Motor neuron (in vitro differentiated cells): Measurements from ENCODE around the gene TTC34. TPM values are rescaled to one million over a fixed set of nuclear protein-coding genes. Genes with fewer than 3 reads are reported as not detected.
"Not testable (repeated sequence)": the region's sequence is repeated elsewhere in the genome, so short reads cannot be mapped to it uniquely, and the experiment has no call there.

Source experiments
- ATAC-seq, 8 experiments: fragments of 200-7000 bp; cut with Tn5 transposase; replicated peaks in 6 of 8; 2 replicates each; pipeline ENCODE4 v1.8.0; 2021; ENCODE audit warnings: mild to moderate bottlenecking in 8 of 8, moderate library complexity in 8 of 8
- H3K27ac ChIP-seq, 2 donors: fragments of 250-450 bp; sonication (Bioruptor Pico); 2 replicates each; pipeline ENCODE4 v1.9.0; 2021; ENCODE audit warnings: antibody characterized with exemption in 2 of 2, mild to moderate bottlenecking in 2 of 2, moderate library complexity in 1 of 2
- H3K4me1 ChIP-seq, 2 donors: fragments of 250-450 bp; sonication (Bioruptor Pico); replicated peaks in 1 of 2; 2 replicates each; pipeline ENCODE4 v1.6.1; 2021; ENCODE audit warnings: antibody characterized with exemption in 2 of 2, mild to moderate bottlenecking in 2 of 2, moderate library complexity in 1 of 2
- H3K4me3 ChIP-seq, 5 donors: fragments of 250-450 bp; sonication (Bioruptor Pico); 2 replicates each; pipeline ENCODE4 v1.9.0; 2021; ENCODE audit warnings: antibody characterized with exemption in 5 of 5, mild to moderate bottlenecking in 5 of 5, moderate library complexity in 4 of 5
- WGBS, 10 experiments: fragments of 450-650 bp; shearing (Covaris generic); methylation state at CpG; one replicate each; pipeline ENCODE4 v1.0.0; 2022; 5-methylcytosine and 5-hydroxymethylcytosine counted together
- in situ Hi-C, 9 experiments: fragments of 400-800 bp; cut with MboI; loops; one replicate each; pipeline ENCODE4 v1.15.0; 2021; ENCODE audit warnings: low sequenced_read_pairs in 9 of 9, low pct_unique_long_range_greater_than_20kb in 2 of 9; ENCODE audit not compliant: unreplicated experiment in 9 of 9
- total RNA-seq, 8 experiments: library from RNA; unstranded; fragments of 300-600 nt; gene quantifications; 2 replicates each; pipeline versions ENCODE4 v1.2.3 to v1.2.4, GENCODE V29; 2022

TTC34 gene
- total RNA-seq, 8 experiments from 2014 or later: 0.16 to 1.2 (median 0.47) TPM

GRCh38 chr1:2750766-2751730, 50.4 kb downstream of the TTC34 start:
- H3K27ac ChIP-seq, H3K4me1 ChIP-seq, in situ Hi-C loops, H3K4me3 ChIP-seq, ATAC-seq: not testable (repeated sequence)
- 20% methylated on average over 4 of the region's 27 CpGs; no CpG with 5 or more reads in 9 of the 10 experiments for WGBS, 10 experiments

GRCh38 chr1:2750041-2750680, 51.3 kb downstream of the TTC34 start:
- in situ Hi-C loops, H3K4me3 ChIP-seq, ATAC-seq, H3K4me1 ChIP-seq, H3K27ac ChIP-seq: not testable (repeated sequence)
- 3% methylated on average over 6 of the region's 14 CpGs; no CpG with 5 or more reads in 9 of the 10 experiments for WGBS, 10 experiments

GRCh38 chr1:2748626-2749025, 52.9 kb downstream of the TTC34 start:
- H3K4me1 ChIP-seq, H3K4me3 ChIP-seq, H3K27ac ChIP-seq, ATAC-seq, in situ Hi-C loops: not testable (repeated sequence)
- WGBS, 10 experiments: no CpG with 5 or more reads among the region's 8 CpGs

GRCh38 chr1:2694796-2695195, 106.7 kb downstream of the TTC34 start:
- H3K4me1 ChIP-seq, H3K27ac ChIP-seq, in situ Hi-C loops, ATAC-seq, H3K4me3 ChIP-seq: not testable (repeated sequence)
- WGBS, 10 experiments: no CpG with 5 or more reads among the region's 9 CpGs

GRCh38 chr1:2690180-2690579, 111.3 kb downstream of the TTC34 start:
- ATAC-seq, H3K4me1 ChIP-seq, H3K4me3 ChIP-seq, in situ Hi-C loops, H3K27ac ChIP-seq: not testable (repeated sequence)
- no CpG with 5 or more reads among the region's 10 CpGs for WGBS, 10 experiments

GRCh38 chr1:2688336-2688665, 113.2 kb downstream of the TTC34 start:
- H3K27ac ChIP-seq, H3K4me3 ChIP-seq, ATAC-seq, in situ Hi-C loops, H3K4me1 ChIP-seq: not testable (repeated sequence)
- WGBS, 10 experiments: 40 to 60% methylated on average over 1 of the region's 11 CpGs; no CpG with 5 or more reads in 8 of the 10 experiments

GRCh38 chr1:2687638-2688335, 113.7 kb downstream of the TTC34 start:
- WGBS, 10 experiments: 0 to 20% (median 7%) methylated on average over 1 to 4 of the region's 17 CpGs; no CpG with 5 or more reads in 7 of the 10 experiments
- H3K4me1 ChIP-seq, H3K27ac ChIP-seq, in situ Hi-C loops, ATAC-seq, H3K4me3 ChIP-seq: not testable (repeated sequence)

GRCh38 chr1:2687174-2687591, 114.3 kb downstream of the TTC34 start:
- H3K27ac ChIP-seq, H3K4me1 ChIP-seq, H3K4me3 ChIP-seq, in situ Hi-C loops, ATAC-seq: not testable (repeated sequence)
- WGBS, 10 experiments: 0 to 44% methylated on average over 4 to 5 of the region's 14 CpGs; no CpG with 5 or more reads in 8 of the 10 experiments

GRCh38 chr1:2686091-2686863, 115.2 kb downstream of the TTC34 start:
- WGBS, 10 experiments: 6% methylated on average over 3 of the region's 23 CpGs; no CpG with 5 or more reads in 9 of the 10 experiments
- H3K27ac ChIP-seq, ATAC-seq, H3K4me3 ChIP-seq, in situ Hi-C loops, H3K4me1 ChIP-seq: not testable (repeated sequence)

GRCh38 chr1:2685671-2686070, 115.8 kb downstream of the TTC34 start:
- no CpG with 5 or more reads among the region's 8 CpGs for WGBS, 10 experiments
- H3K4me3 ChIP-seq, H3K27ac ChIP-seq, in situ Hi-C loops, ATAC-seq, H3K4me1 ChIP-seq: not testable (repeated sequence)

- WGBS, 10 experiments: no CpG with 5 or more reads among the region's 9 CpGs
- not testable (repeated sequence) for H3K4me3 ChIP-seq
Observed at GRCh38 chr1:2684878-2685277, 116.6 kb downstream of the TTC34 start.

GRCh38 chr1:2684000-2684399, 117.5 kb downstream of the TTC34 start:
- in situ Hi-C loops, ATAC-seq, H3K4me1 ChIP-seq, H3K4me3 ChIP-seq: not testable (repeated sequence)
- H3K27ac ChIP-seq: peak overlapping the region in 1 of 2 donors; percentile 21
- WGBS, 10 experiments: 8 to 37% (median 28%) methylated on average over 5 to 7 of the region's 7 CpGs; no CpG with 5 or more reads in 4 of the 10 experiments

More at GRCh38 chr1:2684878-2685277, 116.6 kb downstream of the TTC34 start:
- H3K4me1 ChIP-seq, ATAC-seq, H3K27ac ChIP-seq, in situ Hi-C loops: not testable (repeated sequence)
